Esophagus muscularis mucosa (tissue), 4 donors: Measurements from ENCODE around the gene NUP88. TPM values are rescaled to one million over a fixed set of nuclear protein-coding genes. Genes with fewer than 3 reads are reported as not detected.
A peak's percentile ranks its signal among the peaks of the same experiment; 100 is the strongest.

ENCODE experiments used
- DNase-seq: peaks from one replicate; pipeline ENCODE4 v3.0.0-alpha.2; 2017; ENCODE audit errors: extremely low spot score
- H3K27ac ChIP-seq, 4 donors: fragments of 200-600 bp; sonication (generic); replicated peaks in 1 of 4; 1 replicate in 3 of 4; 2 replicates in 1 of 4; pipeline ENCODE4 v1.5.1; 2016 to 2019; ENCODE audit warnings: mild to moderate bottlenecking in 1 of 4
- H3K27me3 ChIP-seq, 4 donors: fragments of 200-600 bp; sonication (generic); one replicate each; pipeline versions ENCODE4 v1.5.1 to v1.6.0; 2016 to 2019
- H3K36me3 ChIP-seq, 4 donors: fragments of 200-600 bp; sonication (generic); one replicate each; pipeline ENCODE4 v1.5.1; 2016 to 2019
- H3K4me1 ChIP-seq, 4 donors: fragments of 200-600 bp; sonication (generic); one replicate each; pipeline ENCODE4 v1.5.1; 2016 to 2019
- H3K4me3 ChIP-seq, 4 donors: fragments of 200-600 bp; sonication (generic); 1 replicate in 2 of 4; 2 replicates in 2 of 4; pipeline ENCODE4 v1.5.1; 2016 to 2019; ENCODE audit warnings: mild to moderate bottlenecking in 4 of 4, moderate library complexity in 1 of 4
- H3K9me3 ChIP-seq, 4 donors: fragments of 200-600 bp; sonication (generic); 1 replicate in 3 of 4; 2 replicates in 1 of 4; pipeline ENCODE4 v1.5.1; 2016 to 2019
- CTCF ChIP-seq, 3 experiments: fragments of 200-600 bp in 2 of 3; fragments of 450-650 bp in 1 of 3; sonication (generic) in 2 of 3; IDR thresholded peaks; one replicate each; pipeline ENCODE4 v1.5.1; 2017 to 2019; ENCODE audit warnings: antibody characterized with exemption in 3 of 3, mild to moderate bottlenecking in 2 of 3, moderate library complexity in 1 of 3
- EP300 ChIP-seq: sonication (generic); formaldehyde crosslinking; IDR thresholded peaks from one replicate; pipeline ENCODE4 v1.6.1; 2017; ENCODE audit warnings: antibody characterized with exemption
- POLR2A ChIP-seq: fragments of 450-650 bp; IDR thresholded peaks from one replicate; pipeline ENCODE4 v1.6.1; 2017; ENCODE audit warnings: antibody characterized with exemption, moderate library complexity, mild to moderate bottlenecking, low read depth
- POLR2AphosphoS5 ChIP-seq, 2 donors: sonication (generic); formaldehyde crosslinking; IDR thresholded peaks; one replicate each; pipeline ENCODE4 v1.6.1; 2017; ENCODE audit warnings: antibody characterized with exemption in 2 of 2
- WGBS: methylation state at CpG from one replicate; pipeline ENCODE4 v1.1.5; 2018; 5-methylcytosine and 5-hydroxymethylcytosine counted together
- intact Hi-C: fragments of 100-400 bp; cut with DNase I; formaldehyde crosslinking; loops from one replicate; pipeline ENCODE4 v1.15.1; 2023
- total RNA-seq, 4 donors: library from RNA; depleted of rRNA; stranded (reverse); fragments of >200 nt; gene quantifications; one replicate each; pipeline versions ENCODE4 v1.1.0 to v1.2.1, GENCODE V29; 2016

Gene NUP88
- total RNA-seq, 4 donors from 2014 or later, result 50.7 to 67.6 (median 61.2) TPM

- Histone ChIP-seq H3K27ac (no peak overlapping the region), H3K4me3 (no peak overlapping the region), H3K4me1 (peaks cover 22 to 38% (median 28%) of the 10 kb centered on the region in 4 donors), H3K9me3 (no peaks in the 10 kb centered on the region), H3K36me3 (peaks cover 36 to 66% (median 64%) of the 10 kb centered on the region in 4 donors), H3K27me3 (no peaks in the 10 kb centered on the region)
- intact Hi-C loops, result no loop called here
- TF ChIP-seq POLR2A (no peak), CTCF (IDR thresholded peaks at IDR 0.05) (no peak), EP300 (no peak), POLR2AphosphoS5 (IDR thresholded peaks at IDR 0.05) (no peak)
- DNase-seq, result no peak
- 86% methylated on average over 2 of the region's 2 CpGs for WGBS
Measured at GRCh38 chr17:5422505-5422904, 3.0 kb upstream of the NUP88 start.

- H3K27me3 ChIP-seq, result no peaks in the 10 kb centered on the region
- peak within 1 kb of the TSS; percentile 71 to 79 (median 78) for H3K4me3 ChIP-seq
- WGBS, result 1% methylated on average over 22 of the region's 41 CpGs
- intact Hi-C loops, result no loop called here
- DNase-seq, result peak; percentile 97
- peak; percentile 23 to 75 for TF ChIP-seq POLR2AphosphoS5 (IDR thresholded peaks at IDR 0.05)
- TF ChIP-seq CTCF (IDR thresholded peaks at IDR 0.05), result peak in 1 of 3 experiments; percentile 7
- TF ChIP-seq EP300, result no peak
- TF ChIP-seq POLR2A, result peak; percentile 18
- peaks cover 23 to 63% (median 53%) of the 10 kb centered on the region in 4 donors for H3K36me3 ChIP-seq
- H3K27ac ChIP-seq, result peak within 1 kb of the TSS; percentile 81 to 91 (median 86)
- H3K9me3 ChIP-seq, result no peaks in the 10 kb centered on the region
- H3K4me1 ChIP-seq, result peaks cover 23 to 52% (median 40%) of the 10 kb centered on the region in 4 donors
Measured at GRCh38 chr17:5419959-5420653, 644 bp upstream of the NUP88 start, which contains the start of gene RPAIN. TSS of gene RPAIN (plus strand) at chr17:5420182. CDS start at chr17:5420211, 29 bp downstream.

GRCh38 chr17:5418858-5419355, 555 bp downstream of the NUP88 start:
- Histone ChIP-seq H3K9me3 (no peaks in the 10 kb centered on the region), H3K4me3 (peak overlapping the region; percentile 71 to 79 (median 78)), H3K27me3 (no peaks in the 10 kb centered on the region), H3K36me3 (peaks cover 21 to 63% (median 53%) of the 10 kb centered on the region in 4 donors), H3K27ac (peak overlapping the region; percentile 81 to 91 (median 86)), H3K4me1 (peaks cover 23 to 52% (median 40%) of the 10 kb centered on the region in 4 donors)
- TF ChIP-seq CTCF (IDR thresholded peaks at IDR 0.05), result no peak
- no peak for TF ChIP-seq EP300
- no peak for TF ChIP-seq POLR2A
- TF ChIP-seq POLR2AphosphoS5 (IDR thresholded peaks at IDR 0.05), result no peak
- under 1% methylated on average over 23 of the region's 26 CpGs for WGBS
- intact Hi-C loops, result no loop called here
- DNase-seq, result no peak

GRCh38 chr17:5416901-5417300, 2.6 kb downstream of the NUP88 start:
- 95% methylated on average over 2 of the region's 2 CpGs for WGBS

More at GRCh38 chr17:5416901-5417300, 2.6 kb downstream of the NUP88 start:
- TF ChIP-seq EP300 (no peak), POLR2AphosphoS5 (IDR thresholded peaks at IDR 0.05) (no peak), POLR2A (no peak), CTCF (IDR thresholded peaks at IDR 0.05) (no peak)
- no peak for DNase-seq
- Histone ChIP-seq H3K9me3 (no peaks in the 10 kb centered on the region), H3K4me1 (peaks cover 23 to 44% (median 40%) of the 10 kb centered on the region in 4 donors), H3K4me3 (no peak overlapping the region), H3K36me3 (peaks cover 15 to 63% (median 53%) of the 10 kb centered on the region in 4 donors), H3K27ac (no peak overlapping the region), H3K27me3 (no peaks in the 10 kb centered on the region)
- intact Hi-C loops, result no loop called here
